Thoracic aorta (tissue), 2 donors: ENCODE measurements around the gene DNTTIP2. TPM values are rescaled to one million over a fixed set of nuclear protein-coding genes. Genes with fewer than 3 reads are reported as not detected.
A peak's percentile ranks its signal among the peaks of the same experiment; 100 is the strongest.
"Not testable (repeated sequence)": the region's sequence is repeated elsewhere in the genome, so short reads cannot be mapped to it uniquely, and the experiment has no call there.

Source experiments
- ATAC-seq: fragments of 150-250 bp; one replicate; pipeline ENCODE4 v1.8.0; 2017; ENCODE audit warnings: low read depth; ENCODE audit not compliant: insufficient number of reproducible peaks, low FRiP score
- DNase-seq: peaks from one replicate; pipeline ENCODE4 v3.0.0-alpha.2; 2020; ENCODE audit warnings: low spot score
- H3K27ac ChIP-seq, 2 donors: fragments of 200-600 bp; sonication (generic); 1 replicate in 1 of 2; 2 replicates in 1 of 2; pipeline ENCODE4 v1.5.1; 2016; ENCODE audit warnings: mild to moderate bottlenecking in 2 of 2, moderate library complexity in 2 of 2
- H3K27me3 ChIP-seq: fragments of 200-600 bp; sonication (generic); replicated peaks from 2 replicates; pipeline ENCODE4 v1.6.0; 2016; ENCODE audit warnings: mild to moderate bottlenecking; ENCODE audit not compliant: insufficient read depth
- H3K36me3 ChIP-seq: fragments of 200-600 bp; sonication (generic); one replicate; pipeline ENCODE4 v1.5.1; 2016
- H3K4me1 ChIP-seq, 2 donors: fragments of 200-600 bp; sonication (generic); 1 replicate in 1 of 2; 2 replicates in 1 of 2; pipeline versions ENCODE4 v1.5.1 to v1.6.0; 2016; ENCODE audit warnings: low read depth in 2 of 2, mild to moderate bottlenecking in 1 of 2; ENCODE audit not compliant: control insufficient read depth in 1 of 2
- H3K4me3 ChIP-seq: fragments of 200-600 bp; sonication (generic); 2 replicates; pipeline ENCODE4 v1.5.1; 2016; ENCODE audit warnings: mild to moderate bottlenecking
- H3K9me3 ChIP-seq: fragments of 200-600 bp; sonication (generic); 2 replicates; pipeline ENCODE4 v1.5.1; 2016
- CTCF ChIP-seq: fragments of 200-600 bp; sonication (generic); IDR thresholded peaks from one replicate; pipeline ENCODE4 v1.5.1; 2019; ENCODE audit warnings: antibody characterized with exemption
- total RNA-seq, 2 donors: library from RNA; depleted of rRNA; stranded (reverse); fragments of >200 nt; gene quantifications; one replicate each; pipeline versions ENCODE4 v1.1.0 to v1.2.3, GENCODE V29; 2016

DNTTIP2 gene
- total RNA-seq, 2 donors from 2014 or later, result 24.2 to 41.5 TPM

DNA sequence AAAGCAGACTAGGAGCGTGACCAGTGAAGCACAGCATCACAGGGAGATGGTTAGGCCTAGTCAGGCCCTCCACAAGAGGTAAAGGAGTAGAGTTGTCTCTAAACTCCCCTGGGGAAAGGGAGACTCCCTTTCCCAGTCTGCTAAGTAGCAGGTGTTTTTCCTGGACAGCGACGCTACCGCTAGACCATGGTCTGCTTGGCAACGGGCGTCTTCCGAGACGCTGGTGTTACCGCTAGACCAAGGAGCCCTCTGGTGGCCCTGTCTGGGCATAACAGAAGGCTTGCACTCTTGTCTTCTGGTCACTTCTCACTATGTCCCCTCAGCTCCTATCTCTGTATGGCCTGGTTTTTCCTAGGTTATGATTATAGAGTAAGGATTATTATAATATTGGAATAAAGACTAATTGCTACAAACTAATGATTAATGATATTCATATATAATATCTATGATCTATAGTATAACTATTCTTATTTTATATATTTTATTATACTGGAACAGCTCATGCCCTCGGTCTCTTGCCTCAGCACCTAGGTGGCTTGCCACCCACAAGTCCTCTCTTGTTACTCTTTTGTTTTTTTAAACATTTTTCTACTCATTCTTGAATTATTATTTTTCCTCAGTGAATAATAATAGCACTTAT is 28.2 kb downstream of the DNTTIP2 start:
- not testable (repeated sequence) for H3K36me3 ChIP-seq, H3K9me3 ChIP-seq, H3K27ac ChIP-seq, ATAC-seq, H3K27me3 ChIP-seq
- Histone ChIP-seq H3K4me3 (peak overlapping the region; percentile 41), H3K4me1 (peaks cover 3 to 11% of the 10 kb centered on the region in 2 donors)
- TF ChIP-seq CTCF, result peak; percentile 62
- DNase-seq, result peak; percentile 14

GRCh38 chr1:93848350-93848883 is 30.6 kb downstream of the DNTTIP2 start:
- no peak for TF ChIP-seq CTCF
- no peak for ATAC-seq
- H3K4me1 ChIP-seq, result peaks cover 9 to 29% of the 10 kb centered on the region in 2 donors
- peak overlapping the region; percentile 93 for H3K4me3 ChIP-seq
- no peaks in the 10 kb centered on the region for H3K9me3 ChIP-seq
- no peak for DNase-seq
- H3K36me3 ChIP-seq, result no peaks in the 10 kb centered on the region
- no peaks in the 10 kb centered on the region for H3K27me3 ChIP-seq
- peak overlapping the region; percentile 95 to 98 for H3K27ac ChIP-seq

- H3K27me3 ChIP-seq, result no peaks in the 10 kb centered on the region
- H3K27ac ChIP-seq, result peak overlapping the region; percentile 95 to 98
- H3K36me3 ChIP-seq, result no peaks in the 10 kb centered on the region
- ATAC-seq (peak; percentile 16), DNase-seq (peak; percentile 27)
- peaks cover 9 to 30% of the 10 kb centered on the region in 2 donors for H3K4me1 ChIP-seq
- peak overlapping the region; percentile 93 for H3K4me3 ChIP-seq
- H3K9me3 ChIP-seq, result no peaks in the 10 kb centered on the region
- TF ChIP-seq CTCF, result no peak
Observed at GRCh38 chr1:93847811-93848288, 31.2 kb downstream of the DNTTIP2 start.

DNA sequence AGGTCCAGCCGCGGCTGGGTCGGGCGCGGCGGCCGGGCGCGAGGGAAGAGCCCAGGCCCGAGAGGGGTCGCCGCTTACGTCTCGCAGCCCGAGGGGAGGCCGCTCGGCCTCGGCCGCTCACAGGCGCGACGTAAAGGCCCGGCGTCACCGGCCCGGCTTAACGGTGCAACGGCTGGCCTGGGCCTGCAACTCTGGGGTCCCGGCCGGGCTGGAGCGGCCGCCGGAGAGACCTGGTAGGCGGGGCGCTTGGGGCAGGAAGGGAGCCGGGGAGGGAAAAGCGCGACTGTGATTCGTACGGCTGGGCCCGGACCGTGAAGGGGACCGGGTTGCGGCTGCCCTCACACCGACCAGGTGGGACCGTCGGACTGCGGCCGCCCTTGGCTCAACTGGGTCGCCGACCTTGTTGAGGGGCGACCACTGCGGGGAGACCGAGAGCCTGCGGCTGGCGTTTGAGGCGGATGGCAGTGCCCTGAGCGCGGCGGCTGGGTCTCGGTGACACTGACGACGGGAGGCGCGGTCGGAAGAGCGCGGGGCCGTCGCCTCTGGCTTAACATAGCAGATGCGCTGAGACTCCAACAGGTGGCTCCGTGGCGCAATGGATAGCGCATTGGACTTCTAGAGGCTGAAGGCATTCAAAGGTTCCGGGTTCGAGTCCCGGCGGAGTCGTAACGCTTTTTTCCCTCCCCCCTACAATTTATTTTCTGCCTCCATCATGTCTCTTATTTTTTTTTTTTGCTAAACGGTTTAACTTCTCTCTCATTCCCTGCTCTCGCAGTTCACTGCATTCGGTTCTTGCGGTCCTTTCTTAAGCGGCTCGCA is 31.8 kb downstream of the DNTTIP2 start:
- H3K4me1 ChIP-seq, result peaks cover 9 to 30% of the 10 kb centered on the region in 2 donors
- ATAC-seq, result peak; percentile 81
- no peak for TF ChIP-seq CTCF

More for the DNA sequence above, 31.8 kb downstream of the DNTTIP2 start:
- H3K4me3 ChIP-seq, result peak overlapping the region; percentile 93
- peak; percentile 30 for DNase-seq
- H3K27ac ChIP-seq, result peak overlapping the region; percentile 95 to 98
- H3K27me3 ChIP-seq, result no peaks in the 10 kb centered on the region
- H3K36me3 ChIP-seq, result no peaks in the 10 kb centered on the region
- H3K9me3 ChIP-seq, result no peaks in the 10 kb centered on the region
